Effector memory CD8-positive, alpha-beta T cell (primary cell): ENCODE results near the gene ITGA8.

Experiments used
- ATAC-seq: fragments of 150-1000 bp; cut with Tn5 transposase; replicated peaks from 2 replicates; pipeline ENCODE4 v1.10.0; 2021; ENCODE audit warnings: mild to moderate bottlenecking, moderate library complexity
- DNase-seq, 3 experiments: peaks; one replicate each; pipeline ENCODE4 v3.0.0; 2021
- H3K27ac Mint-ChIP-seq, 2 donors: one replicate each; pipeline ENCODE4 v1.8.0; 2022; ENCODE audit warnings: mild to moderate bottlenecking in 2 of 2, mixed read lengths in 2 of 2, moderate library complexity in 2 of 2
- H3K27me3 Mint-ChIP-seq, 2 donors: one replicate each; pipeline ENCODE4 v1.8.0; 2022; ENCODE audit warnings: mixed read lengths in 2 of 2
- H3K36me3 Mint-ChIP-seq: one replicate; pipeline ENCODE4 v1.8.0; 2022; ENCODE audit warnings: mild to moderate bottlenecking, moderate library complexity, mixed read lengths; ENCODE audit not compliant: insufficient read depth
- H3K4me1 Mint-ChIP-seq, 2 donors: one replicate each; pipeline ENCODE4 v1.8.0; 2022; ENCODE audit warnings: low read depth in 2 of 2, mixed read lengths in 2 of 2
- H3K4me3 Mint-ChIP-seq, 2 donors: one replicate each; pipeline ENCODE4 v1.8.0; 2022; ENCODE audit warnings: mild to moderate bottlenecking in 2 of 2, mixed read lengths in 2 of 2, moderate library complexity in 2 of 2
- H3K9me3 Mint-ChIP-seq, 2 donors: one replicate each; pipeline ENCODE4 v1.8.0; 2022; ENCODE audit warnings: mixed read lengths in 2 of 2

The ITGA8 gene

GRCh38 chr10:15700078-15700674, 19.5 kb downstream of the ITGA8 start:
- Mint-ChIP-seq H3K9me3 (no peaks in the 10 kb centered on the region), H3K36me3 (no peaks in the 10 kb centered on the region), H3K27ac (no peak overlapping the region), H3K27me3 (peaks cover 4 to 13% of the 10 kb centered on the region in 2 donors), H3K4me1 (no peaks in the 10 kb centered on the region), H3K4me3 (no peak overlapping the region)
- DNase-seq (no peak), ATAC-seq (no peak)

GRCh38 chr10:15695852-15696251, 23.9 kb downstream of the ITGA8 start:
- peaks cover 7 to 18% of the 10 kb centered on the region in 2 donors for H3K27me3 Mint-ChIP-seq
- no peak for ATAC-seq
- H3K36me3 Mint-ChIP-seq, result no peaks in the 10 kb centered on the region
- DNase-seq, result no peak
- no peak overlapping the region for H3K4me3 Mint-ChIP-seq
- H3K9me3 Mint-ChIP-seq, result no peaks in the 10 kb centered on the region
- H3K27ac Mint-ChIP-seq, result no peak overlapping the region
- H3K4me1 Mint-ChIP-seq, result no peaks in the 10 kb centered on the region

- Mint-ChIP-seq H3K9me3 (no peaks in the 10 kb centered on the region), H3K27me3 (peaks cover 43 to 45% of the 10 kb centered on the region in 2 donors), H3K27ac (no peak overlapping the region), H3K4me3 (no peak overlapping the region), H3K4me1 (no peaks in the 10 kb centered on the region), H3K36me3 (no peaks in the 10 kb centered on the region)
- DNase-seq (no peak), ATAC-seq (no peak)
These were observed 29.7 kb downstream of the ITGA8 start for GRCh38 chr10:15690031-15690430.

- Mint-ChIP-seq H3K27ac (no peak overlapping the region), H3K27me3 (peaks cover 42 to 48% of the 10 kb centered on the region in 2 donors)
These were observed 35.0 kb downstream of the ITGA8 start for GRCh38 chr10:15684768-15685167.

GRCh38 chr10:15681076-15681475, 38.6 kb downstream of the ITGA8 start:
- H3K27me3 Mint-ChIP-seq, result peaks cover 23 to 33% of the 10 kb centered on the region in 2 donors
- no peak for ATAC-seq
- no peaks in the 10 kb centered on the region for H3K9me3 Mint-ChIP-seq
- no peak for DNase-seq
- no peak overlapping the region for H3K4me3 Mint-ChIP-seq
- H3K4me1 Mint-ChIP-seq, result no peaks in the 10 kb centered on the region
- no peaks in the 10 kb centered on the region for H3K36me3 Mint-ChIP-seq
- no peak overlapping the region for H3K27ac Mint-ChIP-seq

More at GRCh38 chr10:15684768-15685167, 35.0 kb downstream of the ITGA8 start:
- no peaks in the 10 kb centered on the region for H3K36me3 Mint-ChIP-seq
- DNase-seq (no peak), ATAC-seq (no peak)
- H3K4me1 Mint-ChIP-seq, result no peaks in the 10 kb centered on the region
- no peak overlapping the region for H3K4me3 Mint-ChIP-seq
- no peaks in the 10 kb centered on the region for H3K9me3 Mint-ChIP-seq

- ATAC-seq (no peak), DNase-seq (no peak)
- Mint-ChIP-seq H3K27ac (no peak overlapping the region), H3K4me3 (no peak overlapping the region), H3K4me1 (no peaks in the 10 kb centered on the region), H3K9me3 (peaks cover 0 to 1% of the 10 kb centered on the region in 2 donors), H3K36me3 (no peaks in the 10 kb centered on the region), H3K27me3 (peaks cover 24 to 28% of the 10 kb centered on the region in 2 donors)
These were observed 40.9 kb downstream of the ITGA8 start for GRCh38 chr10:15678851-15679250.

GRCh38 chr10:15672469-15672868, 47.3 kb downstream of the ITGA8 start:
- no peaks in the 10 kb centered on the region for H3K36me3 Mint-ChIP-seq
- no peak for ATAC-seq
- H3K9me3 Mint-ChIP-seq, result peaks cover 0 to 3% of the 10 kb centered on the region in 2 donors
- no peak overlapping the region for H3K27ac Mint-ChIP-seq
- H3K4me3 Mint-ChIP-seq, result no peak overlapping the region
- no peaks in the 10 kb centered on the region for H3K4me1 Mint-ChIP-seq
- DNase-seq, result no peak
- peaks cover 11 to 15% of the 10 kb centered on the region in 2 donors for H3K27me3 Mint-ChIP-seq

- Mint-ChIP-seq H3K9me3 (peaks cover 0 to 2% of the 10 kb centered on the region in 2 donors), H3K4me3 (no peak overlapping the region), H3K27me3 (peaks cover 9 to 11% of the 10 kb centered on the region in 2 donors), H3K4me1 (no peaks in the 10 kb centered on the region), H3K36me3 (no peaks in the 10 kb centered on the region), H3K27ac (no peak overlapping the region)
- DNase-seq (no peak), ATAC-seq (no peak)
These were observed 48.8 kb downstream of the ITGA8 start for GRCh38 chr10:15670880-15671279.

- H3K27me3 Mint-ChIP-seq, result peaks cover 0 to 9% of the 10 kb centered on the region in 2 donors
- no peak for ATAC-seq
- H3K27ac Mint-ChIP-seq, result no peak overlapping the region
- H3K4me3 Mint-ChIP-seq, result no peak overlapping the region
- no peaks in the 10 kb centered on the region for H3K9me3 Mint-ChIP-seq
- no peaks in the 10 kb centered on the region for H3K36me3 Mint-ChIP-seq
- no peak for DNase-seq
- H3K4me1 Mint-ChIP-seq, result no peaks in the 10 kb centered on the region
These were observed 58.1 kb downstream of the ITGA8 start for GRCh38 chr10:15661574-15661973.

GRCh38 chr10:15660990-15661389, 58.7 kb downstream of the ITGA8 start:
- H3K4me1 Mint-ChIP-seq, result no peaks in the 10 kb centered on the region
- no peaks in the 10 kb centered on the region for H3K36me3 Mint-ChIP-seq
- no peak overlapping the region for H3K4me3 Mint-ChIP-seq
- H3K27me3 Mint-ChIP-seq, result peaks cover 0 to 9% of the 10 kb centered on the region in 2 donors
- ATAC-seq, result no peak
- DNase-seq, result no peak
- H3K27ac Mint-ChIP-seq, result no peak overlapping the region
- no peaks in the 10 kb centered on the region for H3K9me3 Mint-ChIP-seq

- Mint-ChIP-seq H3K4me3 (no peak overlapping the region), H3K27me3 (peaks cover 0 to 9% of the 10 kb centered on the region in 2 donors), H3K36me3 (no peaks in the 10 kb centered on the region), H3K4me1 (no peaks in the 10 kb centered on the region), H3K27ac (no peak overlapping the region), H3K9me3 (no peaks in the 10 kb centered on the region)
- ATAC-seq (no peak), DNase-seq (no peak)
These were observed 61.5 kb downstream of the ITGA8 start for GRCh38 chr10:15658069-15658702.

- no peak overlapping the region for H3K27ac Mint-ChIP-seq
- DNase-seq, result no peak
- peaks cover 0 to 5% of the 10 kb centered on the region in 2 donors for H3K27me3 Mint-ChIP-seq
- no peak overlapping the region for H3K4me3 Mint-ChIP-seq
- no peaks in the 10 kb centered on the region for H3K9me3 Mint-ChIP-seq
- no peaks in the 10 kb centered on the region for H3K4me1 Mint-ChIP-seq
- no peak for ATAC-seq
- no peaks in the 10 kb centered on the region for H3K36me3 Mint-ChIP-seq
These were observed 67.0 kb downstream of the ITGA8 start for GRCh38 chr10:15652757-15653156.

GRCh38 chr10:15652117-15652516, 67.6 kb downstream of the ITGA8 start:
- Mint-ChIP-seq H3K4me1 (no peaks in the 10 kb centered on the region), H3K27me3 (peaks cover 0 to 5% of the 10 kb centered on the region in 2 donors), H3K27ac (no peak overlapping the region), H3K36me3 (no peaks in the 10 kb centered on the region), H3K9me3 (no peaks in the 10 kb centered on the region), H3K4me3 (no peak overlapping the region)
- DNase-seq (no peak), ATAC-seq (no peak)

- DNase-seq (no peak), ATAC-seq (no peak)
- H3K27me3 Mint-ChIP-seq, result peaks cover 0 to 5% of the 10 kb centered on the region in 2 donors
- H3K27ac Mint-ChIP-seq, result no peak overlapping the region
- no peaks in the 10 kb centered on the region for H3K4me1 Mint-ChIP-seq
- no peaks in the 10 kb centered on the region for H3K9me3 Mint-ChIP-seq
- H3K36me3 Mint-ChIP-seq, result no peaks in the 10 kb centered on the region
- H3K4me3 Mint-ChIP-seq, result no peak overlapping the region
These were observed 68.5 kb downstream of the ITGA8 start for GRCh38 chr10:15651175-15651574.
